GM12874 (cell line): Measurements from ENCODE around the gene C1GALT1C1L.

Source experiments
- CTCF ChIP-seq: IDR thresholded peaks from 2 replicates; pipeline ENCODE4 v1.5.1; 2011; ENCODE audit warnings: low read depth, mild to moderate bottlenecking, control low read depth, low read length, moderate library complexity; ENCODE audit not compliant: insufficient read depth

The C1GALT1C1L gene

GRCh38 chr2:43710866-43711265 lies 34.6 kb upstream of the C1GALT1C1L start:
- TF ChIP-seq CTCF = no peak

- TF ChIP-seq CTCF = no peak
These were observed 32.7 kb upstream of the C1GALT1C1L start for GRCh38 chr2:43708891-43709290.

DNA sequence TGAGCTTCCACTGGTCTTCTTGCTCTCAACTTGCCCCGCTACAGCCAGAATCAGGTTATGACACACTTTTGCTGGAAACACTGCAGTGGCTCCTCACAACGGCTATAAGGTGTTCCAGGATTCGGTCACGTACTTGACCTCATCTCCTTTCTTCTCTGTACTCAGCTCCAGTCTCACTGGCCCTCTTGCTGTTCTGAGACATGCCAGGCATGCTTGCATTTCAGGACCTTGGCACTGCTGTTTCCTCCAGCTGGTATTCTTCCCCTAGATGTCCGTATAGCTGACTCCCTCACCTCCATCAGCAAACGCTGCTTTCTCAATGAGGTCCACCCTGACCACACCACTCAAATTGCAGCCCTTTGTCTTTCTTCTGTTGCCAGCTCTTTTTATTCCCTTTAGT lies 31.9 kb upstream of the C1GALT1C1L start:
- TF ChIP-seq CTCF = no peak

DNA sequence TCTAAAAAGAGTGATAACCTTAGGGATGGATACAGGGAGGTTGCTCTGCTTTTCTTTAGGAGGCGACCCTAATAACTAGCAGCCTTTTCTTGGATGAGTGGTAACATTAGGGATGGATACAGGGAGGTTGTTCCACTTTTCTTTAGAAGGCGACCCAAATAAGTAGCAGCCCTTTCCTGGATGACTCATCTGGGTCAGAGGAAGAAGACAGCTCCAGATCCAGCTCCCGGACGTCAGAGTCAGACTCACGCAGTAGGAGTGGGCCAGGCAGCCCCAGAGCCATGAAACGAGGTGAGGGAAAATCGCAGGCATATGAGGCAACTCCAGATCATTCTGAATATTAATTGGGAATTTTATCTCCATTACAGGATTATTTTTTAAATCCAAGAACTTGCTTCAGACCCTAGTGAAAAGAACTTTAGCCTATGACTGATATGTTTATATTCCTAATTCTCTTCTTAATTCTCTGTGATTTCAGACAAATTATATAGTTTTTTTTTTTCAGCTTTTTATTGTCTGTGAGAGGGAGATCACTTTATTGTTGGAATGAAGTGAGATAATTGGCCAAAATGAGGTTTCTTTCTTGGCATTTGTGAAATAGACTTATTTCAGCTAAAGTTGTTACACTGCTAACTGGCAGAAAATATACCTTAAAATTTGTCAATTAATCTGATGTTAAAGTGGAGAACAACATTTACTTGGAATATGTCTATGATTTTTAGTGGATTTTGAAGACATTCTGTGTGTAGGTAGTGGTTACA lies 31.2 kb upstream of the C1GALT1C1L start:
- TF ChIP-seq CTCF = no peak

GRCh38 chr2:43701111-43701510 lies 24.9 kb upstream of the C1GALT1C1L start:
- no peak for TF ChIP-seq CTCF

GRCh38 chr2:43699761-43700160 lies 23.5 kb upstream of the C1GALT1C1L start:
- TF ChIP-seq CTCF = no peak

DNA sequence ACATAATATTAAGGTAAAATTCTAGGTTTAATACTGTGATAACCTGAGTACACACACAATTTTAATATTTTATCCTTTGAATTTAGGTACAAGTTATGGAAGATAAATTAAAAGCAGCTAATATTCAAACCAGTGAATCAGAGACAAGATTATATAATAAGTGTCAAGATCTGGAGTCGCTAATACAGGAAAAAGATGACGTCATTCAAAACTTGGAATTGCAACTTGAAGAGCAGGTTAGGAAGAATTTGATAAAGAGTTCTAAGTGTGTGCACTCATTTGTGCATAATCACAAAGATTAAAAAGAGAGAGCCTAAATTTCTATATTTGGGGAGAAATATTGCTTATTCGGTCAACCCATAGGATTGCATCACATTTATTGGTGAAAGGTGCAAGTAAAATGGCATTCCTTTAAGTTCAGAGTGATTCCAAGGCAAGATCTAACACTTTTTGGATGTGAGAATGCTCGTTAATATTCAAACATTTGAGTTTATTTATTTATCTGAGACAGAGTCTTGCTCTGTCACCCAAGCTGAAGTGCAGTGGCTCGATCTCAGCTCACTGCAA lies 16.3 kb upstream of the C1GALT1C1L start:
- no peak for TF ChIP-seq CTCF
